ENCODE measurements around the gene SLC25A34.

Gene SLC25A34

DNA sequence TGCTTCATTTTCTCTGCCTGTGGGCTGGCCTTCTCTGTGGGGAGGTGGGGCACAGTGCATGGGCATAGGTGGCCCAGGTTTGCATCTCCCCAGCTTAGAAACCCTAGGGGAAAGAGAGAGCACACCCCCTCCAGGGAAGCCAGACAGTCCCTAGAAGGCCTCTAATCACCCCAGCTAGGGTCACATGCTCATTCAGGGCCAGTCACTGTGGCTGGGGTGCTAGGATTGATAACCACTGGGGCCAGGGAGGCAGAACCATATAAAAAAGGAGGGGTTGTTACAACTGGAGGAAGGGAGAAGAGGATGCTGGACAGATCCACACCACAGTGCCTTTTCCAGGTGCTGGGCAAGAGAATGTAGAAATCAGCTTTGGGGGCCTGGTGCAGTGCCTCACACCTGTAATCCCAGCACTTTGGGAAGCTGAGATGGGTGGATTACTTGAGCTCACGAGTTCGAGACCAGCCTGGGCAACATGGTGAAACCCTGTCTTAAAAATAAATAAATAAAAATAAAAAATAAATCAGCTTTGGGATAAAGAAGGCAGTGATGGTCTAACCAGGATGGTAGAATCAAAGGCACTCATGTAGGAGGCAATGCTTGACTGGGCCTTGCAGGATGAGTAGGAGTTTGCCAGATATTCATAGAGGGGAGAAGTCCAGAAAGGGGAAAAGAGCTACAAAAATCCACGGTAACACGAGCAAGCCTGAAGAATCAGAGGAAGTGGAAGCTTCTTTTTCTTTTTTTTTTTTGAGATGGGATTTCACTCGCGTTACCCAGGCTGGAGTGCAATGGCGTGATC is 42.0 kb downstream of the SLC25A34 start:
- FAIRE-seq = no peak

DNA sequence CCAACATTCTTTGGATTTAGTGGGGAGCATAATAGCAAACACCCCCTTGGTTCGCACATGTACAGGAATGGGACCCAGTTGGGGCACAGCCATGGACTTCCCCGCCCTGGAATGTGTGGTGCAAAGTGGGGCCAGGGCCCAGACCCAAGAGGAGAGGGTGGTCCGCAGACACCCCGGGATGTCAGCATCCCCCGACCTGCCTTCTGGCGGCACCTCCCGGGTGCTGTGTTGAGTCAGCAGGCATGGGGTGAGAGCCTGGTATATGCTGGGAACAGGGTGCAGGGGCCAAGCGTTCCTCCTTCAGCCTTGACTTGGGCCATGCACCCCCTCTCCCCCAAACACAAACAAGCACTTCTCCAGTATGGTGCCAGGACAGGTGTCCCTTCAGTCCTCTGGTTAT is 49.6 kb downstream of the SLC25A34 start:
- FAIRE-seq = no peak

DNA sequence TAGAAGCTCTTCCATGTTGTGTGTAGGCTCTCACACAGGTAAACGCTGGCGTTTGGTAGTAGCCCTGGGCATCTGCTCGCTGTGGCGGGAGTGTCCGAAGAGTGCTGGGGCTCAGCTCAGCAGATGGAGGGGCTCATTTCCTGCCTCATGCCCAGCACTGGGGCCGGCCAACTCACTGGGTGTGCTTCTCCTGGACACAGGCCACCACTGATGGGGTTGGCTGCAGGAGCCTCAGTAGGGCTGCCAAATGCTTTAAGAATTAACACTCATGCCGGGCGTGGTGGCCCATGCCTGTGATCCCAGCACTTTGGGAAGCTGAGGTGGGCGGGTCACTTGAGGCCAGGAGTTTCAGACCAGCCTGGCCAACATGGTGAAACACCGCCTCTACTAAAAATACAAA is 50.5 kb downstream of the SLC25A34 start:
- FAIRE-seq = no peak

- FAIRE-seq = no peak
Measured at GRCh38 chr1:15788624-15789301, 52.7 kb downstream of the SLC25A34 start.
